Measurements from ENCODE around the gene ABHD16B. TPM values are rescaled to one million over a fixed set of nuclear protein-coding genes. Genes with fewer than 3 reads are reported as not detected.
A peak's percentile ranks its signal among the peaks of the same experiment; 100 is the strongest.

The ABHD16B gene
- total RNA-seq, 1 donor from 2014 or later = not detected

- Histone ChIP-seq H3K36me3 (ENCODE audit: control insufficient read depth, insufficient read depth, low read length) (no peaks in the 10 kb centered on the region), H3K27me3 (ENCODE audit: control insufficient read depth, insufficient read depth, low read length) (peaks cover 21% of the 10 kb centered on the region), H3K4me3 (ENCODE audit: low read depth, low read length) (no peak overlapping the region)
- TF ChIP-seq, protein P1, sequence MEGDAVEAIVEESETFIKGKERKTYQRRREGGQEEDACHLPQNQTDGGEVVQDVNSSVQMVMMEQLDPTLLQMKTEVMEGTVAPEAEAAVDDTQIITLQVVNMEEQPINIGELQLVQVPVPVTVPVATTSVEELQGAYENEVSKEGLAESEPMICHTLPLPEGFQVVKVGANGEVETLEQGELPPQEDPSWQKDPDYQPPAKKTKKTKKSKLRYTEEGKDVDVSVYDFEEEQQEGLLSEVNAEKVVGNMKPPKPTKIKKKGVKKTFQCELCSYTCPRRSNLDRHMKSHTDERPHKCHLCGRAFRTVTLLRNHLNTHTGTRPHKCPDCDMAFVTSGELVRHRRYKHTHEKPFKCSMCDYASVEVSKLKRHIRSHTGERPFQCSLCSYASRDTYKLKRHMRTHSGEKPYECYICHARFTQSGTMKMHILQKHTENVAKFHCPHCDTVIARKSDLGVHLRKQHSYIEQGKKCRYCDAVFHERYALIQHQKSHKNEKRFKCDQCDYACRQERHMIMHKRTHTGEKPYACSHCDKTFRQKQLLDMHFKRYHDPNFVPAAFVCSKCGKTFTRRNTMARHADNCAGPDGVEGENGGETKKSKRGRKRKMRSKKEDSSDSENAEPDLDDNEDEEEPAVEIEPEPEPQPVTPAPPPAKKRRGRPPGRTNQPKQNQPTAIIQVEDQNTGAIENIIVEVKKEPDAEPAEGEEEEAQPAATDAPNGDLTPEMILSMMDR (IDR thresholded peaks at IDR 0.05; ENCODE audit: insufficient read depth, low read length, poor library complexity, severe bottlenecking) = no peak
- DNase-seq (ENCODE audit: low read depth) = no peak
Observed at GRCh38 chr20:63859166-63859699, 2.1 kb upstream of the ABHD16B start.

DNA sequence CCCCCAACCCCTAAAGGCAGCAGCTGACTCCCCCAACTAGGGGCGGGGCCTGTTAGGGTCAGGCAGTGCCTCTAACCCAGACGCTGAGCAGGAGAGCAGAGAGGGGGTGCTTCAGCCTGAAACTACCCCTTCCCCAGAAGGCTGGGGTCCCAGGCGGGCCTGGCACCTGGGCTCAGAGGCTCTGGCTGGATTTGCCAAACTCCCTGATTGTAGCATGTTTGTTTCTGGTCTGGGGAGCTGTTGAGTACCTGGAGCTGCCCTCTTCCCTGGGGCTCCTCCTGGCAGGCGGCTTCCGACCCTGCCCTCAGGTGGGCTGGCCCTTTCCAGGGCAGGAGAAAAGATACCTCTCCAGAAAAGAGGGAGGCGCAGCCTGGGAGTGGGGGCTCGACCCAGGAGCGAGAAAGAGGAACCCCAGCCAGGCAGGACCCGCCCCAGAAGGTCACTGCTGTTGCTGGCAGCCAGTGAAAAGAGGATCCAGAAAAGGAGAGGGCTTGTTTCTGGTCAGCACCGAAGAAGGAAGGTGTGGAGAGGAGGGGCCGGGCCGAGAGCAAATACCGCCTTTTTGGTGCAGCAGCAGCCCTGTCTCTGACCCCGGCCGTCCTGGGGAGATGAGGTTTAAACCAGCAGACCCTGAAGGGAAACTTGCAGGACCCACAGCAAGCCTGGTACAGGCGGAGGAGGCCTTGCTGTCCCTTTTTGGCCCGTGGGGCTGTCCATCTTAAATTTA is 810 bp upstream of the ABHD16B start:
- TF ChIP-seq, protein P1 (IDR thresholded peaks at IDR 0.05; ENCODE audit: insufficient read depth, low read length, poor library complexity, severe bottlenecking) = no peak

GRCh38 chr20:63861981-63862901 is 943 bp downstream of the ABHD16B start:
- no peak for DNase-seq (ENCODE audit: low read depth)
- no peak overlapping the region for H3K4me3 ChIP-seq (ENCODE audit: low read depth, low read length)
- H3K36me3 ChIP-seq (ENCODE audit: control insufficient read depth, insufficient read depth, low read length) = no peaks in the 10 kb centered on the region
- no peaks in the 10 kb centered on the region for H3K27me3 ChIP-seq (ENCODE audit: control insufficient read depth, insufficient read depth, low read length)
- TF ChIP-seq, protein P1 (IDR thresholded peaks at IDR 0.05; ENCODE audit: insufficient read depth, low read length, poor library complexity, severe bottlenecking) = no peak

More for the DNA sequence above, 810 bp upstream of the ABHD16B start:
- Histone ChIP-seq H3K27me3 (ENCODE audit: control insufficient read depth, insufficient read depth, low read length) (peaks cover 9% of the 10 kb centered on the region), H3K36me3 (ENCODE audit: control insufficient read depth, insufficient read depth, low read length) (no peaks in the 10 kb centered on the region), H3K4me3 (ENCODE audit: low read depth, low read length) (no peak overlapping the region)
- DNase-seq (ENCODE audit: low read depth) = no peak

DNA sequence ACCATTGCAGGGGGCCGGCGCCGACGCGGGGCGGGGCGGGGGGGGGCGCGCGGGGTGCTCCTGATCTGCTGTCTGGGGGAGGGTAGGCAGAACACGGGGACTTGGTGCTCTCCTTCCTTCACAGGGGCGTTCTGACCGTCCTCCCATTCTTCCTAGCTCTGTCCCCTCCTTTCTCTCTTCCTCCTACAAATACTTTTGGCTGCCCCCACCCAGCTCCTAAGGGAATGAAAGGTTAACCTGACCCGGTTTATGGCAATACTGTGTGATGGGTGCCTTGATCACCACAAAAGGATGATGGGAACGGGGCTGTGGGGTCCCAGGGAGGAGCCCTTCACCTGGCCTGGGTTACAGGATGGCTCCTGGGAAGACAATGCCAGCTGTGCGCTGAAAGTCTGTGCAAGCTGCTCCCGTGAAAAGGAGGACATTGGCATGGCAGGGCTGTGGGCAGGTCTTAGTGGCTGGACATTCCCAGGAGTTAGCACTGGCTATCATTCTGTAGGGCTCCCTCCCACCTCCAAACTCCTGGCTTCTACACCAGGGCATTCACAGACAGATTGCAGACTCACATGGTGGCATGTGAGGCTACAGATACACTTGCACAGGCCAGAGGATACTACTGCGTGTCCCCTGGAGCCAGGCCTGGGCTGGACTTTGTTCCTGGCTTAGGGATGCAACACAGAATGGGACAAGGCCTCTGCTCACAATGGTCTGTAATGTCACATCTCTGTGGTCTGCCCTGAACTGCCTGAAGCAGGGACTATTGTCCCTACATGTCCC is 1.9 kb downstream of the ABHD16B start:
- H3K27me3 ChIP-seq (ENCODE audit: control insufficient read depth, insufficient read depth, low read length) = no peaks in the 10 kb centered on the region
- no peak for DNase-seq (ENCODE audit: low read depth)
- peak overlapping the region; percentile 85 for H3K4me3 ChIP-seq (ENCODE audit: low read depth, low read length)
- TF ChIP-seq, protein P1 (IDR thresholded peaks at IDR 0.05; ENCODE audit: insufficient read depth, low read length, poor library complexity, severe bottlenecking) = no peak
- H3K36me3 ChIP-seq (ENCODE audit: control insufficient read depth, insufficient read depth, low read length) = peaks cover 1% of the 10 kb centered on the region

GRCh38 chr20:63863798-63864544 is 2.7 kb downstream of the ABHD16B start:
- no peaks in the 10 kb centered on the region for H3K27me3 ChIP-seq (ENCODE audit: control insufficient read depth, insufficient read depth, low read length)

More at GRCh38 chr20:63863798-63864544, 2.7 kb downstream of the ABHD16B start:
- DNase-seq (ENCODE audit: low read depth) = peak; percentile 42
- TF ChIP-seq, protein P1 (IDR thresholded peaks at IDR 0.05; ENCODE audit: insufficient read depth, low read length, poor library complexity, severe bottlenecking) = peak; percentile 62
- peak overlapping the region; percentile 85 for H3K4me3 ChIP-seq (ENCODE audit: low read depth, low read length)
- H3K36me3 ChIP-seq (ENCODE audit: control insufficient read depth, insufficient read depth, low read length) = peaks cover 2% of the 10 kb centered on the region
